Stimulated activated CD8-positive, alpha-beta memory T cell treated with anti-CD3 and anti-CD28 coated beads, Interleukin-7, amount 100 ng/mL, for 24 hours (primary cell): ENCODE measurements around the gene MPL.

Experiments used
- DNase-seq: peaks from one replicate; pipeline ENCODE4 v3.0.0-alpha.2; 2020; ENCODE audit warnings: low read depth

MPL gene

GRCh38 chr1:43325381-43325780, 12.2 kb upstream of the MPL start:
- DNase-seq, result no peak

GRCh38 chr1:43327549-43328292, 9.9 kb upstream of the MPL start:
- no peak for DNase-seq

- DNase-seq, result peak; percentile 19
These were observed 7.4 kb upstream of the MPL start for GRCh38 chr1:43329995-43330751.

- no peak for DNase-seq
These were observed 5.9 kb upstream of the MPL start for GRCh38 chr1:43331688-43332087.

GRCh38 chr1:43334453-43335205, 3.0 kb upstream of the MPL start:
- no peak for DNase-seq

- DNase-seq, result no peak
These were observed 383 bp downstream of the MPL start for GRCh38 chr1:43338001-43338400.

GRCh38 chr1:43339584-43340232, 2.1 kb downstream of the MPL start:
- DNase-seq, result no peak

GRCh38 chr1:43340559-43340958, 2.9 kb downstream of the MPL start:
- DNase-seq, result no peak

- DNase-seq, result no peak
These were observed 6.7 kb downstream of the MPL start for GRCh38 chr1:43344267-43344850.

GRCh38 chr1:43345120-43345519, 7.5 kb downstream of the MPL start:
- DNase-seq, result no peak

GRCh38 chr1:43346636-43347035, 9.0 kb downstream of the MPL start:
- no peak for DNase-seq

GRCh38 chr1:43348343-43348808, 10.8 kb downstream of the MPL start:
- no peak for DNase-seq

GRCh38 chr1:43348809-43349593, 11.4 kb downstream of the MPL start:
- no peak for DNase-seq

- no peak for DNase-seq
These were observed 12.1 kb downstream of the MPL start for GRCh38 chr1:43349594-43350306.

- no peak for DNase-seq
These were observed 13.4 kb downstream of the MPL start for GRCh38 chr1:43350976-43351375.

GRCh38 chr1:43351421-43352350, 14.1 kb downstream of the MPL start:
- no peak for DNase-seq

- no peak for DNase-seq
These were observed 14.7 kb downstream of the MPL start for GRCh38 chr1:43352351-43352705.

- DNase-seq, result no peak
These were observed 15.3 kb downstream of the MPL start for GRCh38 chr1:43352881-43353280.

GRCh38 chr1:43354471-43354870, 16.9 kb downstream of the MPL start:
- DNase-seq, result no peak
